GM12878 (cell line): ENCODE measurements around the gene L3HYPDH. TPM values are rescaled to one million over a fixed set of nuclear protein-coding genes. Genes with fewer than 3 reads are reported as not detected.

ENCODE experiments used
- ATAC-seq: fragments of 200-7000 bp; cut with Tn5 transposase; 3 replicates; pipeline ENCODE4 v1.9.1; 2020; ENCODE audit warnings: mild to moderate bottlenecking, moderate library complexity
- BruUV-seq: library from RNA; stranded (reverse); fragments of 400-500 nt; replicated peaks from 2 replicates; lab custom pipeline; 2021; lab: Mats Ljungman, UMichigan
- CTCF ChIA-PET: fragments of 300-600 bp; sonication (Branson Sonifier 250); formaldehyde crosslinking; extraction: SDS; loops from one replicate; lab custom pipeline; 2021; ENCODE audit warnings: inconsistent platforms; lab: Yijun Ruan, JAX
- POLR2A ChIA-PET: fragments of 350-600 bp; formaldehyde crosslinking; extraction: SDS; loops from one replicate; lab custom pipeline; 2021; ENCODE audit warnings: inconsistent platforms; lab: Charles Lee
- RAD21 ChIA-PET: fragments of 300-600 bp; sonication (Branson Sonifier 250); formaldehyde crosslinking; loops from one replicate; lab custom pipeline; 2023; ENCODE audit warnings: antibody characterized with exemption; ENCODE audit not compliant: unreplicated experiment; lab: Charles Lee
- SMC1A ChIA-PET: fragments of 300-600 bp; sonication (Branson Sonifier 250); formaldehyde crosslinking; loops from one replicate; lab custom pipeline; 2023; ENCODE audit not compliant: unreplicated experiment, uncharacterized antibody; lab: Charles Lee
- DNase-seq: peaks from one replicate; pipeline ENCODE4 v3.0.0-alpha.2; 2011; ENCODE audit warnings: low read depth, low spot score
- FAIRE-seq: peaks from 3 replicates; lab custom pipeline; 2011; peaks lifted over from hg19 to GRCh38; lab: Jason Lieb, UNC
- H2AFZ ChIP-seq: 2 replicates; pipeline ENCODE4 v1.6.0; 2011; ENCODE audit warnings: low read depth, low read length, control low read depth; ENCODE audit not compliant: control insufficient read depth
- H3K27ac ChIP-seq: 2 replicates; pipeline ENCODE4 v1.5.1; 2011; ENCODE audit warnings: control low read depth; ENCODE audit not compliant: control insufficient read depth, insufficient read depth
- H3K27me3 ChIP-seq, 2 experiments: replicated peaks in 1 of 2; 2 replicates each; pipeline versions ENCODE4 v1.6.0 to v1.6.1; 2011; ENCODE audit warnings: low read length in 1 of 2; ENCODE audit not compliant: control insufficient read depth in 2 of 2, insufficient read depth in 2 of 2
- H3K36me3 ChIP-seq, 2 experiments: 2 replicates each; pipeline ENCODE4 v1.5.1; 2011; ENCODE audit warnings: low read length in 1 of 2; ENCODE audit not compliant: control insufficient read depth in 2 of 2, insufficient read depth in 2 of 2
- H3K4me1 ChIP-seq: 2 replicates; pipeline ENCODE4 v1.6.1; 2011; ENCODE audit warnings: mild to moderate bottlenecking, low read length, moderate library complexity, mixed read lengths; ENCODE audit not compliant: control insufficient read depth, insufficient read depth
- H3K4me2 ChIP-seq: 2 replicates; pipeline ENCODE4 v1.6.0; 2011; ENCODE audit warnings: control low read depth; ENCODE audit not compliant: control insufficient read depth, insufficient read depth
- H3K4me3 ChIP-seq: fragments of 200-600 bp; sonication (generic); 2 replicates; pipeline ENCODE4 v1.5.1; 2016
- H3K79me2 ChIP-seq: 2 replicates; pipeline ENCODE4 v1.6.0; 2011; ENCODE audit warnings: low read length; ENCODE audit not compliant: control insufficient read depth, insufficient read depth
- H3K9ac ChIP-seq: 2 replicates; pipeline ENCODE4 v1.8.0; 2011; ENCODE audit warnings: low read length, control low read depth, mixed read lengths; ENCODE audit not compliant: control insufficient read depth, insufficient read depth
- H3K9me3 ChIP-seq: replicated peaks from 3 replicates; pipeline ENCODE4 v1.5.1; 2011; ENCODE audit warnings: mild to moderate bottlenecking, low read length; ENCODE audit not compliant: control insufficient read depth, insufficient read depth
- H4K20me1 ChIP-seq: 2 replicates; pipeline ENCODE4 v1.6.0; 2011; ENCODE audit not compliant: control insufficient read depth, insufficient read depth
- ASH2L ChIP-seq: fragments of 300-600, 200-600 bp; sonication (generic); IDR thresholded peaks from 2 replicates; pipeline ENCODE4 v1.6.1; 2017; ENCODE audit warnings: low read depth, mild to moderate bottlenecking, borderline replicate concordance
- CUX1 ChIP-seq: IDR thresholded peaks from 2 replicates; pipeline ENCODE4 v1.6.1; 2012; ENCODE audit warnings: improper control_type of control experiment, low read depth, low read length; ENCODE audit not compliant: insufficient replicate concordance
- HDAC6 ChIP-seq: fragments of 200-600 bp; sonication (generic); IDR thresholded peaks from one replicate; pipeline ENCODE4 v1.8.0; 2017; ENCODE audit warnings: antibody characterized with exemption; ENCODE audit not compliant: unreplicated experiment
- NFXL1 ChIP-seq: fragments of 450-650 bp; IDR thresholded peaks from 2 replicates; pipeline ENCODE4 v1.6.1; 2017; ENCODE audit warnings: antibody characterized with exemption, mild to moderate bottlenecking, borderline replicate concordance
- NR2F1 ChIP-seq: fragments of 450-650 bp; conservative IDR thresholded peaks from 2 replicates; pipeline ENCODE4 v1.6.1; 2017; ENCODE audit warnings: mild to moderate bottlenecking
- RFX5 ChIP-seq: IDR thresholded peaks from 2 replicates; pipeline ENCODE4 v1.6.1; 2011; ENCODE audit warnings: low read depth, low read length, improper control_type of control experiment
- RUNX3 ChIP-seq: IDR thresholded peaks from 2 replicates; pipeline ENCODE4 v1.6.1; 2012; ENCODE audit warnings: low read length, inconsistent platforms
- YY1 ChIP-seq: IDR thresholded peaks from 2 replicates; pipeline ENCODE4 v1.6.1; 2011; ENCODE audit warnings: low read depth, mild to moderate bottlenecking, low read length
- ZNF622 ChIP-seq: fragments of 450-650 bp; IDR thresholded peaks from 2 replicates; pipeline ENCODE4 v1.6.1; 2017; ENCODE audit warnings: mild to moderate bottlenecking, inconsistent platforms
- ZNF687 ChIP-seq: fragments of 450-650 bp; IDR thresholded peaks from 2 replicates; pipeline ENCODE4 v1.6.1; 2017; ENCODE audit warnings: mild to moderate bottlenecking, moderate library complexity
- ZSCAN29 ChIP-seq: fragments of 450-650 bp; IDR thresholded peaks from 2 replicates; pipeline ENCODE4 v1.6.1; 2017; ENCODE audit warnings: mild to moderate bottlenecking, moderate library complexity
- WGBS: methylation state at CpG from one replicate; pipeline ENCODE4 v1.1.6; 2016; ENCODE audit warnings: low lambda C conversion rate; ENCODE audit not compliant: insufficient replicate concordance, insufficient coverage; ENCODE audit errors: missing lambda C conversion rate; 5-methylcytosine and 5-hydroxymethylcytosine counted together
- in situ Hi-C: fragments of 300-500 bp; cut with MboI; formaldehyde crosslinking; loops from 9 replicates; pipeline ENCODE4 v1.14.3; 2018; ENCODE audit warnings: mixed read lengths
- intact Hi-C: fragments of 100-400 bp; cut with micrococcal nuclease; formaldehyde crosslinking; loops from one replicate; pipeline ENCODE4 v1.14.2; 2022; ENCODE audit not compliant: unreplicated experiment
- polyA plus RNA-seq, 11 experiments: library from polyadenylated mRNA; depleted of rRNA in 4 of 11; unstranded in 6 of 11; stranded (reverse) in 5 of 11; fragments of >200 nt; fragmentation: Nextera tagmentation in 4 of 11; fragmentation: Illumina TruSeq in 1 of 11; extraction: Ambion mirVana in 4 of 11; extraction: Trizol in 1 of 11; gene quantifications; 1 replicate in 1 of 11; 2 replicates in 10 of 11; pipeline versions ENCODE4 v1.2.1 to v1.2.3, GENCODE V29; 2011 to 2016; ENCODE audit warnings: inconsistent platforms in 2 of 11, missing spikeins in 2 of 11, low read depth in 1 of 11
- total RNA-seq, 4 experiments: library from RNA; depleted of rRNA in 3 of 4; stranded (reverse); fragments of >200 nt in 3 of 4; fragmentation: Illumina TruSeq in 1 of 4; extraction: Trizol in 1 of 4; gene quantifications; 2 replicates each; pipeline versions ENCODE4 v1.2.1 to v1.2.3, GENCODE V29; 2013 to 2021

Gene L3HYPDH
- total and polyA plus RNA-seq, 10 of the 15 experiments (the other 5 are each of a cell fraction or from before 2014, with no cell fraction given): 11.5 to 27.8 (median 15.8) TPM

- H3K27me3 ChIP-seq: no peaks in the 10 kb centered on the region
- intact Hi-C loops (loop anchor here (10.0 kb wide), 2 partner anchors 610 to 680 kb away; partner anchors contain the start of genes DHRS7 and PCNX4), in situ Hi-C loops (loop anchor here (25.0 kb wide), 1 partner anchor 678 kb away; the partner anchor contains the start of gene DHRS7)
- WGBS: under 1% methylated on average over 28 of the region's 32 CpGs
- peaks cover 0 to 2% of the 10 kb centered on the region in 2 experiments; a peak in 1 of 4 replicates for H3K36me3 ChIP-seq
- no peak for FAIRE-seq
- H4K20me1 ChIP-seq: no peaks in the 10 kb centered on the region
- ChIA-PET POLR2A (interaction anchor here (1.4 to 1.7 kb wide), 2 partner anchors 20 to 296 kb away, joined by 5 to 6 read pairs; partner anchors contain the start of genes DAAM1 and GPR135), SMC1A (interaction anchor here (1.1 to 1.5 kb wide), 4 partner anchors 12 to 209 kb away, joined by 3 to 5 read pairs (median 4); no protein-coding TSS in a partner anchor), CTCF (interaction anchor here (1.0 to 2.2 kb wide), 13 partner anchors 11 to 983 kb away, joined by 3 to 14 read pairs (median 4); partner anchors contain the start of genes CCDC175 and GPR135), RAD21 (interaction anchor here (0.6 to 1.5 kb wide), 11 partner anchors 13 to 1240 kb away, joined by 3 to 5 read pairs (median 3); partner anchors contain the start of genes CCDC175 and PSMA3)
- peak overlapping the region; percentile 93 for H2AFZ ChIP-seq
- peak; percentile 16 for DNase-seq
- peak overlapping the region; percentile 83 for H3K4me3 ChIP-seq
- peak; percentile 60 for ATAC-seq
- peak overlapping the region; percentile 85 for H3K27ac ChIP-seq
- peaks cover 10% of the 10 kb centered on the region; the same call in 1 of the 2 replicates for H3K4me1 ChIP-seq
- BruUV-seq: TSS peak; percentile 72
- peak overlapping the region; percentile 76 for H3K9ac ChIP-seq
- peak overlapping the region; percentile 15 for H3K4me2 ChIP-seq
- H3K9me3 ChIP-seq: no peaks in the 10 kb centered on the region
- peaks cover 60% of the 10 kb centered on the region for H3K79me2 ChIP-seq
- TF ChIP-seq YY1 (peak; percentile 2; the same call in 1 of the 2 replicates), ZSCAN29 (no peak), NR2F1 (peak; percentile 97), RUNX3 (peak; percentile 20; the same call in 1 of the 2 replicates), HDAC6 (no peak), ZNF622 (no peak), ASH2L (peak; percentile 91; the same call in 1 of the 2 replicates), ZNF687 (no peak), CUX1 (no peak), RFX5 (no peak), NFXL1 (no peak)
Observed at GRCh38 chr14:59484639-59485175, 499 bp upstream of the L3HYPDH start.
